VCaP (cell line): Measurements from ENCODE around the gene EFNA5.

Experiments
- H3K27ac ChIP-seq: fragments of 450-650 bp; 2 replicates; pipeline ENCODE4 v1.5.1; 2017
- TF ChIP-seq, protein P1 (sequence below): fragments of 450-650 bp; conservative IDR thresholded peaks from 2 replicates; pipeline ENCODE4 v1.5.1; 2017; ENCODE audit warnings: mild to moderate bottlenecking, moderate library complexity

Gene EFNA5

GRCh38 chr5:107532916-107533315 is 137.8 kb downstream of the EFNA5 start:
- TF ChIP-seq, protein P1, sequence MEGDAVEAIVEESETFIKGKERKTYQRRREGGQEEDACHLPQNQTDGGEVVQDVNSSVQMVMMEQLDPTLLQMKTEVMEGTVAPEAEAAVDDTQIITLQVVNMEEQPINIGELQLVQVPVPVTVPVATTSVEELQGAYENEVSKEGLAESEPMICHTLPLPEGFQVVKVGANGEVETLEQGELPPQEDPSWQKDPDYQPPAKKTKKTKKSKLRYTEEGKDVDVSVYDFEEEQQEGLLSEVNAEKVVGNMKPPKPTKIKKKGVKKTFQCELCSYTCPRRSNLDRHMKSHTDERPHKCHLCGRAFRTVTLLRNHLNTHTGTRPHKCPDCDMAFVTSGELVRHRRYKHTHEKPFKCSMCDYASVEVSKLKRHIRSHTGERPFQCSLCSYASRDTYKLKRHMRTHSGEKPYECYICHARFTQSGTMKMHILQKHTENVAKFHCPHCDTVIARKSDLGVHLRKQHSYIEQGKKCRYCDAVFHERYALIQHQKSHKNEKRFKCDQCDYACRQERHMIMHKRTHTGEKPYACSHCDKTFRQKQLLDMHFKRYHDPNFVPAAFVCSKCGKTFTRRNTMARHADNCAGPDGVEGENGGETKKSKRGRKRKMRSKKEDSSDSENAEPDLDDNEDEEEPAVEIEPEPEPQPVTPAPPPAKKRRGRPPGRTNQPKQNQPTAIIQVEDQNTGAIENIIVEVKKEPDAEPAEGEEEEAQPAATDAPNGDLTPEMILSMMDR = no peak
- no peak overlapping the region for H3K27ac ChIP-seq

DNA sequence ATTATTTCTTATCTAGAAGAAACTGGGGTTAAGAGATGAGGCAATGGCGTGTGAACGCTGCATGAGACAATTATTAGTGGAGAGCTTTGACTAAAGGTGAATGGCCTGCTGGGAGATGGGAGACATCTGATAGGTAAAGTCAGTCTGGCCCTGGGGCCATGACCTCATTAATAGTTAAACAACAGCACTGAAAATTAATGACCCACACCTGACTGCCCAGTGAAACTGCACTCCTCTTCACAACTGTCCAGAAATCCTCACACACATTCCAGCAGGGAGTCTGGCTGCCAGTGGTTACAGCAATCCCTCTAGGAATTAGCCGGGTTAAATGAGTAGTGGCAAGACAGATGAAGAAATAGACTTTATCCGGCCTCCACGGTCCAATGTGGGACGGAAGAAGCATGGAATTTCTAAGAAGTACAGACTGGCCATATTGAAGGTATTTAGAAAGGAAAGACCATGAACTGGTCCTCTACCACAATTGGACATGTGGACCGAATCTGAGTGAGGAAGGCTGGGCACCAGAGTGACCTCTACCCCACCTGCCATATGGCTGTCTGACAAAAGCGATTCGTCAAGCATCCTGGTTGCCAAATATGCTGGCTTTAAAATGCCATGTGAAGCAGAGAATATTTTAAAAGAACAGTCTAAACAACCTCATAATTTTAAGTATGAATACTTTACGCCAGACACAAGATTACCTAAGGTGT is 138.4 kb downstream of the EFNA5 start:
- H3K27ac ChIP-seq = no peak overlapping the region
- TF ChIP-seq, protein P1 = no peak

DNA sequence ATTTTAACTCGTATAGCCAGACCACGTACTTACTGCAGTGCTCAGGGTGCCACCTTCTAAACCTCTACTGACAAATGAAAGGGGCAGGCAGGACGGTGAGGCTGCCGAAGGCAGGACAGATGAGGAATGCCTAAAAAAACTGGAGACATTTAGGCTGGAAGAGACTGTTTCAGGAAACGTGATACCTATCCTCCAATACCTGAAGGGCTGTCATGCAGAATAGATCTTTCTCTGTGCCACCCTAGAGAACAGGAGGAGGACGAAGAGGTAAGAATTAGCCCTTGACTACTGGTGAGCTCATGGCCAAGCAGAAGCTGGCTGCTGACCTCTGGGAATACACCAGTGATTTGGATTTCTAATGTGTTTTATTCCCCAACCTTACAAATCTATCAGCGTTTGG is 139.4 kb downstream of the EFNA5 start:
- H3K27ac ChIP-seq = no peak overlapping the region
- TF ChIP-seq, protein P1 = no peak

DNA sequence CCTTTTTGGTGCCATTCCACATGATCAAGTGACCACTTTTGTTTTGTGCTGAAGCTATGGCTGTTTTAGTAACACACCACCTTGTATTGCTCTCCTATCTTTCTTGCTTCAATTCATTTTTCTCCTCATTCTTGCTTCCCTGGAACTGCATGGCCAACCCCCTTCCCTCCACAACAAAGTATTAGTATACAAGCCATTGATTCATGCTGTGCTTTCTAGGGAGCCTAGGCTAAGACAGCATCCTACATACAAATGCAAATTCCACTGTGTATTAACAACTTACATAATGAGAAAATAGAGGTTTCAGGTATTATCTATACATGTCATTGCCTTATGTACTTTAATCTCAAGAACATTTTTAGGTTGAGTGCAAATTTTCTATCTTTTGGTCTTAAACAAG is 141.1 kb downstream of the EFNA5 start:
- no peak overlapping the region for H3K27ac ChIP-seq
- TF ChIP-seq, protein P1 = no peak

DNA sequence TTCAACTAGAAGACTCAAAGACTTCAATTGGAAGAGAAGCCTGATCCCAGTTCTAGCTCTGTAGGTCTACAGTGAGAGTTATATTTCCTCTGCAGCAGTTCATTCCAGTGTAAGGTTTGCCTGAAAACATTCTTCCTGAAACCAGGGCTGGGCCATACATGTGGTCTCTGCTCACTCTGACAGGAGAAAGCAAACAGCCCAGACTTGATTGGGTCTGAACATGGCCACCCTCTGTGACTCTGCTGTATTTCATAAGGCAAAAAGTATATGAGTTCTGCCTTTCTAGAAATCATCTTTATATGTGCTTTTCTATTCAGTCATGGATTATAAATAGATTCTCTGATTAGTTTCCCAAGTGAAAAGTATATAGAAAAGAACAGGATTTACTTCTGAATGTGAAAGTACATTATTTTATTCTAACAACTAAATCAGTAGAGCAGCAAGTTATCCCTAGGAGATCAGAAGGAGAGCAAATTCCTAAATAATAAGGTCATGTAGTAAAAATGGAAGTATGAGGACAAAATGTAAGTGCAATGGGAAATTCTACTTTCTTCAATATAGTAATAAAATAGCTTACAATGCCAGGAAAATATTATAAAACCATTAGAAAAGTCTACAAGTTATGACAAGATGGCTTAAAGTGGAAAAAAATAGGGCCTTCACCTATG is 144.3 kb downstream of the EFNA5 start:
- H3K27ac ChIP-seq = no peak overlapping the region
- TF ChIP-seq, protein P1 = no peak

DNA sequence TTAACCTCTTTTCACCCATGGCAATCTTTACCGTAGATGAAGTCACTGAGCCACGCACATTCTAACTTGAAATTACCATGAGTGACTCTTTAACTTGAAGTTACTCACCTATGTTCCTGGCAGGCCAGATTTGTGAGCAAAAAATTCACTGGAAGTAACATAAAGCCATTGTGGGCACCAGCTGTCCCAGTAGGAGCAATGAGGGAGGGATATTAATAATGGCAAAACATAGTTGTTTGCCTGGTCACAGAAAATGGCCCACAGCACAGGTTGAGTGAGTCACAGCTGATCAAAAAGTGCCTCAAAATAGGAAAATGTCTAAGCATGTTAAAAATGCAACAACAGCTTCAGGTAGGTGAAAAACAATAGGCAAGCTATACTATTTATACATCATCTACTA is 146.6 kb downstream of the EFNA5 start:
- no peak overlapping the region for H3K27ac ChIP-seq
- TF ChIP-seq, protein P1 = no peak

DNA sequence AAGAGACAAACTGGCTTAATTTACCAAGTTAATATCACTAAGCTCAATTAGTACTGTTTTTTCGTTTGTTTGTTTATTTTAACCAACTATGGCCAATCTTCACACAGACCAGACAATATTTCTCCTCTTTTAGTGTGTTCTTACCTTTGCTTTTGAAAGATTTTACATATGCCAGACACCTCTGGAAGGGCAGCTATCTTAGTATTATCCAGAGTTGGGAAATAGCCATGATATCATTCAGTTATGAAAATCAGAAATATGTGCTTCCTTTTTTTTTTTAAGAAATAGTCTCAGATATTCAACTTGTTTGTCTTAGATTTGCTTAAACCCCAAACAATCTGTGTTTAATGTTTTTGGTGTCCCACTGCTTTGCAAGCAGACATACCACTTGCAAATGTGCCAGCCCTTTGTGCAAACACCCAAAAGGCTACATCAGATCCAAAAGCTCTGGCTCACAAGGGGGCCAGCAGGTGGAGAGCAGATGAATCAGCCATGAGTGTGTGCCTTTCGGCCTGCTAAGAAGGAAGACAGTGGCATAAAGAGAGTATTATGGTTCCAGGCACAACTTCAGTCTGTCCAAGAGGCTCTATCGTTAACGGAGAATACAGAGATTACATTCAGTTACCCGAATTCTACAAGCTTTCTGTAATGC is 147.6 kb downstream of the EFNA5 start:
- TF ChIP-seq, protein P1 = no peak

More for the DNA sequence above, 147.6 kb downstream of the EFNA5 start:
- H3K27ac ChIP-seq = no peak overlapping the region
